ENCODE results near the gene CKS2.

- TF ChIP-seq CTCF (optimal IDR thresholded peaks at IDR 0.05 in 1 of 3, IDR thresholded peaks at IDR 0.05 in 1 of 3, conservative IDR thresholded peaks at IDR 0.05 in 1 of 3; ENCODE audit: extremely low read depth in 1 of 3, insufficient read depth in 2 of 3, low read length in 3 of 3): no peak
- TF ChIP-seq EZH2 (IDR thresholded peaks at IDR 0.05; ENCODE audit: low read length): no peak
These were observed 53.9 kb downstream of the CKS2 start for GRCh38 chr9:89364666-89365531.
